ENCODE results near the gene ANKS4B. TPM values are rescaled to one million over a fixed set of nuclear protein-coding genes. Genes with fewer than 3 reads are reported as not detected.

Gene ANKS4B
- total and polyA plus RNA-seq, 2 of the 8 experiments (the other 6 are each of a cell fraction or from before 2014, with no cell fraction given): 0.06 to 0.15 TPM

DNA sequence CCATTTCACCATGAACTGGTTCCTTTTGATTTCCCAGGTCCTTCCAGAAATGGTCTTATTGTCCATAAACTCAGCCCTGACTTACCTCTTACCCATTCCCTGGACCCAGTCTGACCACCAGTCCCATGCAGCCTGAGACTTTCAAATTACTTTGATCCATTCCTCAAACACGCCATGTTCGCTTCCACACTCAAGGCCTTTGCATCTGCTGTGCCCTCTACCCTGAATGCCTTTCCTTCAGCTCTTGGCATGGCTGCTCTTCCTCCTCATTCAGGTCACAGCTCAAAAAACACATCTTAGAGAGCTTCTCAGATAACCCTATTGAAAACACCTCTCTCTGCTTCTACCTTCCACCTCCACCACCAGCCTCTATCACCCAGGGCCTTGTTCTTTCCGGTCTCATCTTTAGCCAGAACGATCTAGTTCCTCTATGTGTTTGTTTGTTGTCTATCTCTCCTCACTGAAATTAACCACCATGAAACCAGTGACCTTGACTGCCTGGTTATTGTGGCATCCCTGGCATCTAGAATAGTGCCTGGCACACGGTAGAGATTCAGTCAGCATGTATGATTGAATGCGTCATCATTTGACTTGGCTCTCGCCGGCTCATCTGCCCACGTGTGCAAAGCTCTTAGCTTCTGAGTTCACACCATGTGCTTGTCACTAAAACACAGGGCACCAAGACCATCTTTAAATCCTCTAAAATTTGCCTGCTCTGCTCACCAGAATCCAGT is 31.8 kb downstream of the ANKS4B start (continued):
- TF ChIP-seq, protein P1, sequence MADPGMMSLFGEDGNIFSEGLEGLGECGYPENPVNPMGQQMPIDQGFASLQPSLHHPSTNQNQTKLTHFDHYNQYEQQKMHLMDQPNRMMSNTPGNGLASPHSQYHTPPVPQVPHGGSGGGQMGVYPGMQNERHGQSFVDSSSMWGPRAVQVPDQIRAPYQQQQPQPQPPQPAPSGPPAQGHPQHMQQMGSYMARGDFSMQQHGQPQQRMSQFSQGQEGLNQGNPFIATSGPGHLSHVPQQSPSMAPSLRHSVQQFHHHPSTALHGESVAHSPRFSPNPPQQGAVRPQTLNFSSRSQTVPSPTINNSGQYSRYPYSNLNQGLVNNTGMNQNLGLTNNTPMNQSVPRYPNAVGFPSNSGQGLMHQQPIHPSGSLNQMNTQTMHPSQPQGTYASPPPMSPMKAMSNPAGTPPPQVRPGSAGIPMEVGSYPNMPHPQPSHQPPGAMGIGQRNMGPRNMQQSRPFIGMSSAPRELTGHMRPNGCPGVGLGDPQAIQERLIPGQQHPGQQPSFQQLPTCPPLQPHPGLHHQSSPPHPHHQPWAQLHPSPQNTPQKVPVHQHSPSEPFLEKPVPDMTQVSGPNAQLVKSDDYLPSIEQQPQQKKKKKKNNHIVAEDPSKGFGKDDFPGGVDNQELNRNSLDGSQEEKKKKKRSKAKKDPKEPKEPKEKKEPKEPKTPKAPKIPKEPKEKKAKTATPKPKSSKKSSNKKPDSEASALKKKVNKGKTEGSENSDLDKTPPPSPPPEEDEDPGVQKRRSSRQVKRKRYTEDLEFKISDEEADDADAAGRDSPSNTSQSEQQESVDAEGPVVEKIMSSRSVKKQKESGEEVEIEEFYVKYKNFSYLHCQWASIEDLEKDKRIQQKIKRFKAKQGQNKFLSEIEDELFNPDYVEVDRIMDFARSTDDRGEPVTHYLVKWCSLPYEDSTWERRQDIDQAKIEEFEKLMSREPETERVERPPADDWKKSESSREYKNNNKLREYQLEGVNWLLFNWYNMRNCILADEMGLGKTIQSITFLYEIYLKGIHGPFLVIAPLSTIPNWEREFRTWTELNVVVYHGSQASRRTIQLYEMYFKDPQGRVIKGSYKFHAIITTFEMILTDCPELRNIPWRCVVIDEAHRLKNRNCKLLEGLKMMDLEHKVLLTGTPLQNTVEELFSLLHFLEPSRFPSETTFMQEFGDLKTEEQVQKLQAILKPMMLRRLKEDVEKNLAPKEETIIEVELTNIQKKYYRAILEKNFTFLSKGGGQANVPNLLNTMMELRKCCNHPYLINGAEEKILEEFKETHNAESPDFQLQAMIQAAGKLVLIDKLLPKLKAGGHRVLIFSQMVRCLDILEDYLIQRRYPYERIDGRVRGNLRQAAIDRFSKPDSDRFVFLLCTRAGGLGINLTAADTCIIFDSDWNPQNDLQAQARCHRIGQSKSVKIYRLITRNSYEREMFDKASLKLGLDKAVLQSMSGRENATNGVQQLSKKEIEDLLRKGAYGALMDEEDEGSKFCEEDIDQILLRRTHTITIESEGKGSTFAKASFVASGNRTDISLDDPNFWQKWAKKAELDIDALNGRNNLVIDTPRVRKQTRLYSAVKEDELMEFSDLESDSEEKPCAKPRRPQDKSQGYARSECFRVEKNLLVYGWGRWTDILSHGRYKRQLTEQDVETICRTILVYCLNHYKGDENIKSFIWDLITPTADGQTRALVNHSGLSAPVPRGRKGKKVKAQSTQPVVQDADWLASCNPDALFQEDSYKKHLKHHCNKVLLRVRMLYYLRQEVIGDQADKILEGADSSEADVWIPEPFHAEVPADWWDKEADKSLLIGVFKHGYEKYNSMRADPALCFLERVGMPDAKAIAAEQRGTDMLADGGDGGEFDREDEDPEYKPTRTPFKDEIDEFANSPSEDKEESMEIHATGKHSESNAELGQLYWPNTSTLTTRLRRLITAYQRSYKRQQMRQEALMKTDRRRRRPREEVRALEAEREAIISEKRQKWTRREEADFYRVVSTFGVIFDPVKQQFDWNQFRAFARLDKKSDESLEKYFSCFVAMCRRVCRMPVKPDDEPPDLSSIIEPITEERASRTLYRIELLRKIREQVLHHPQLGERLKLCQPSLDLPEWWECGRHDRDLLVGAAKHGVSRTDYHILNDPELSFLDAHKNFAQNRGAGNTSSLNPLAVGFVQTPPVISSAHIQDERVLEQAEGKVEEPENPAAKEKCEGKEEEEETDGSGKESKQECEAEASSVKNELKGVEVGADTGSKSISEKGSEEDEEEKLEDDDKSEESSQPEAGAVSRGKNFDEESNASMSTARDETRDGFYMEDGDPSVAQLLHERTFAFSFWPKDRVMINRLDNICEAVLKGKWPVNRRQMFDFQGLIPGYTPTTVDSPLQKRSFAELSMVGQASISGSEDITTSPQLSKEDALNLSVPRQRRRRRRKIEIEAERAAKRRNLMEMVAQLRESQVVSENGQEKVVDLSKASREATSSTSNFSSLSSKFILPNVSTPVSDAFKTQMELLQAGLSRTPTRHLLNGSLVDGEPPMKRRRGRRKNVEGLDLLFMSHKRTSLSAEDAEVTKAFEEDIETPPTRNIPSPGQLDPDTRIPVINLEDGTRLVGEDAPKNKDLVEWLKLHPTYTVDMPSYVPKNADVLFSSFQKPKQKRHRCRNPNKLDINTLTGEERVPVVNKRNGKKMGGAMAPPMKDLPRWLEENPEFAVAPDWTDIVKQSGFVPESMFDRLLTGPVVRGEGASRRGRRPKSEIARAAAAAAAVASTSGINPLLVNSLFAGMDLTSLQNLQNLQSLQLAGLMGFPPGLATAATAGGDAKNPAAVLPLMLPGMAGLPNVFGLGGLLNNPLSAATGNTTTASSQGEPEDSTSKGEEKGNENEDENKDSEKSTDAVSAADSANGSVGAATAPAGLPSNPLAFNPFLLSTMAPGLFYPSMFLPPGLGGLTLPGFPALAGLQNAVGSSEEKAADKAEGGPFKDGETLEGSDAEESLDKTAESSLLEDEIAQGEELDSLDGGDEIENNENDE (IDR thresholded peaks at IDR 0.05; ENCODE audit: insufficient replicate concordance, low read length): no peak
- TF ChIP-seq EP300 (IDR thresholded peaks at IDR 0.05; ENCODE audit: borderline replicate concordance in 1 of 2, low read depth in 2 of 2, low read length in 2 of 2): no peak
- TF ChIP-seq EZH2 (IDR thresholded peaks at IDR 0.05; ENCODE audit: low read depth, low read length, severe bottlenecking): no peak
- TF ChIP-seq NANOG (IDR thresholded peaks at IDR 0.05; ENCODE audit: insufficient read depth, low read depth, low read length, poor library complexity, severe bottlenecking): no peak
- TF ChIP-seq JUN (IDR thresholded peaks at IDR 0.05; ENCODE audit: low read depth, low read length): no peak
- TF ChIP-seq ASH2L (IDR thresholded peaks at IDR 0.05; ENCODE audit: low read length): no peak
- no peak for TF ChIP-seq BCL11A (IDR thresholded peaks at IDR 0.05; ENCODE audit: low read depth in 2 of 2, low read length in 2 of 2)
- TF ChIP-seq, protein P2, sequence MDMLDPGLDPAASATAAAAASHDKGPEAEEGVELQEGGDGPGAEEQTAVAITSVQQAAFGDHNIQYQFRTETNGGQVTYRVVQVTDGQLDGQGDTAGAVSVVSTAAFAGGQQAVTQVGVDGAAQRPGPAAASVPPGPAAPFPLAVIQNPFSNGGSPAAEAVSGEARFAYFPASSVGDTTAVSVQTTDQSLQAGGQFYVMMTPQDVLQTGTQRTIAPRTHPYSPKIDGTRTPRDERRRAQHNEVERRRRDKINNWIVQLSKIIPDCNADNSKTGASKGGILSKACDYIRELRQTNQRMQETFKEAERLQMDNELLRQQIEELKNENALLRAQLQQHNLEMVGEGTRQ (IDR thresholded peaks at IDR 0.05; ENCODE audit: low read length): no peak

All from H1 (cell line).